Vagina (tissue), 2 donors: ENCODE results near the gene PGM1. TPM values are rescaled to one million over a fixed set of nuclear protein-coding genes. Genes with fewer than 3 reads are reported as not detected.

Experiments
- DNase-seq, 2 donors: peaks; one replicate each; pipeline ENCODE4 v3.0.0-alpha.2; 2017; ENCODE audit errors: extremely low spot score in 2 of 2
- H3K27ac ChIP-seq: fragments of 200-600 bp; sonication (generic); one replicate; pipeline ENCODE4 v1.5.1; 2019
- H3K27me3 ChIP-seq: fragments of 200-600 bp; sonication (generic); one replicate; pipeline ENCODE4 v1.5.1; 2019
- H3K36me3 ChIP-seq, 2 donors: fragments of 200-600 bp; sonication (generic); one replicate each; pipeline ENCODE4 v1.5.1; 2017 to 2019
- H3K4me1 ChIP-seq: fragments of 200-600 bp; sonication (generic); one replicate; pipeline ENCODE4 v1.5.1; 2019
- H3K4me3 ChIP-seq, 2 donors: fragments of 200-600 bp; sonication (generic); 1 replicate in 1 of 2; 2 replicates in 1 of 2; pipeline ENCODE4 v1.5.1; 2016 to 2019
- H3K9me3 ChIP-seq: fragments of 200-600 bp; sonication (generic); one replicate; pipeline ENCODE4 v1.5.1; 2019
- CTCF ChIP-seq, 3 experiments: fragments of 450-650 bp in 2 of 3; fragments of 200-600 bp in 1 of 3; sonication (generic) in 1 of 3; IDR thresholded peaks; one replicate each; pipeline ENCODE4 v1.5.1; 2017 to 2019; ENCODE audit warnings: antibody characterized with exemption in 3 of 3, mild to moderate bottlenecking in 2 of 3, moderate library complexity in 2 of 3
- POLR2A ChIP-seq, 2 donors: fragments of 450-650 bp; IDR thresholded peaks; one replicate each; pipeline ENCODE4 v1.6.1; 2017; ENCODE audit warnings: antibody characterized with exemption in 2 of 2, mild to moderate bottlenecking in 2 of 2, moderate library complexity in 2 of 2
- POLR2AphosphoS5 ChIP-seq, 2 donors: sonication (generic); formaldehyde crosslinking; IDR thresholded peaks; one replicate each; pipeline ENCODE4 v1.9.0; 2017; ENCODE audit warnings: antibody characterized with exemption in 2 of 2, mild to moderate bottlenecking in 2 of 2, low read depth in 1 of 2; ENCODE audit not compliant: insufficient read depth in 1 of 2
- intact Hi-C: fragments of 100-400 bp; cut with DNase I; formaldehyde crosslinking; loops from one replicate; pipeline ENCODE4 v1.15.1; 2023
- total RNA-seq: library from RNA; depleted of rRNA; stranded (reverse); fragments of >200 nt; gene quantifications from one replicate; pipeline ENCODE4 v1.2.3, GENCODE V29; 2016

PGM1 gene
- total RNA-seq, 1 donor from 2014 or later, result 46.4 TPM

- no peak for DNase-seq
- no peaks in the 10 kb centered on the region for H3K27me3 ChIP-seq
- peaks cover 20% of the 10 kb centered on the region for H3K4me1 ChIP-seq
- no peaks in the 10 kb centered on the region for H3K36me3 ChIP-seq
- no peak overlapping the region for H3K4me3 ChIP-seq
- TF ChIP-seq CTCF (IDR thresholded peaks at IDR 0.05), result no peak
- TF ChIP-seq POLR2AphosphoS5 (IDR thresholded peaks at IDR 0.05; ENCODE audit: insufficient read depth in 1 of 2, low read depth in 1 of 2), result no peak
- TF ChIP-seq POLR2A (IDR thresholded peaks at IDR 0.05), result no peak
- intact Hi-C loops, result no loop called here
- no peak overlapping the region for H3K27ac ChIP-seq
- no peaks in the 10 kb centered on the region for H3K9me3 ChIP-seq
Observed at GRCh38 chr1:63665410-63665809, 72.2 kb downstream of the PGM1 start.

DNA sequence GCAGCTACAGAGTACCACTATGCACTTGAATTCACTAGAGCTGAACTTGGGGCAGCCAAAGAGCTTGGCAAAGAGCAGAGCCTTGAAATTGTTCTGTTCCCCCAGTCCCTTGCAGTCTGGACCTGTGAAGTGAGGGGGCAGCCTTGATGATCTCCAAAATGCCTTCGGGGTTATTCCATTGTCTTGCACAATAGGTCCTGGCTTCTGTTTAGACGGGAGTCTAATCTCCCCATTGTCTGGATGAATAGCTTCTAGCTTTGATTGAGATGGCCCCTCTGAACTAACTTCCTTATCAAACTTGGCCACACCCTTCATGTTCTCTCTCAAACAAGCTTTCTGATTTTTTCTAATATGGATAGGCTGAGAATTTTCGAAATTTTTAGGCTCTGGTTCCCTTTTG lies 72.6 kb downstream of the PGM1 start:
- Histone ChIP-seq H3K27me3 (no peaks in the 10 kb centered on the region), H3K27ac (no peak overlapping the region), H3K4me3 (no peak overlapping the region), H3K9me3 (no peaks in the 10 kb centered on the region), H3K4me1 (peaks cover 20% of the 10 kb centered on the region), H3K36me3 (no peaks in the 10 kb centered on the region)
- intact Hi-C loops, result no loop called here
- TF ChIP-seq POLR2A (IDR thresholded peaks at IDR 0.05) (no peak), CTCF (IDR thresholded peaks at IDR 0.05) (no peak), POLR2AphosphoS5 (IDR thresholded peaks at IDR 0.05; ENCODE audit: insufficient read depth in 1 of 2, low read depth in 1 of 2) (no peak)
- DNase-seq, result no peak

DNA sequence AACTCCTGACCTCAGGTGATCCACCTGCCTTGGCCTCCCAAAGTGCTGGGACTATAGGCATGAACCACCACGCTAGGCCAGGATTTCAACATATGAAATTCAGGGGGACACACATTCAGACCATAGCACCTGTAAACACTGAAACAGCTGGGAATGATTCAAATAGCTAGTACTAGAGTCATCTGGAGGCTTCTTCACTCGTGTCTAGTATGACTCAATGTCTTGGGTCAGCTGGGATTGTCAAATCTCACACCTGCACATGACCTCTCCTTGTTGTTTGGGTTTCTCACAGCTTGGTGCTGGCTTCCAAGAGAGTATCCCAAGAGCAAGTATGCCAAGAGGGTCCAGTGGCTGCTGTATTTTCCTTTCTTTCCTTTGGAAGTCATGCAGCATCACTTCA lies 75.1 kb downstream of the PGM1 start:
- intact Hi-C loops, result no loop called here
- H3K9me3 ChIP-seq, result no peaks in the 10 kb centered on the region
- H3K4me1 ChIP-seq, result no peaks in the 10 kb centered on the region
- H3K27ac ChIP-seq, result no peak overlapping the region
- H3K4me3 ChIP-seq, result no peak overlapping the region
- no peaks in the 10 kb centered on the region for H3K36me3 ChIP-seq
- TF ChIP-seq CTCF (IDR thresholded peaks at IDR 0.05), result no peak
- TF ChIP-seq POLR2A (IDR thresholded peaks at IDR 0.05), result no peak
- TF ChIP-seq POLR2AphosphoS5 (IDR thresholded peaks at IDR 0.05; ENCODE audit: insufficient read depth in 1 of 2, low read depth in 1 of 2), result no peak
- no peak for DNase-seq
- no peaks in the 10 kb centered on the region for H3K27me3 ChIP-seq

DNA sequence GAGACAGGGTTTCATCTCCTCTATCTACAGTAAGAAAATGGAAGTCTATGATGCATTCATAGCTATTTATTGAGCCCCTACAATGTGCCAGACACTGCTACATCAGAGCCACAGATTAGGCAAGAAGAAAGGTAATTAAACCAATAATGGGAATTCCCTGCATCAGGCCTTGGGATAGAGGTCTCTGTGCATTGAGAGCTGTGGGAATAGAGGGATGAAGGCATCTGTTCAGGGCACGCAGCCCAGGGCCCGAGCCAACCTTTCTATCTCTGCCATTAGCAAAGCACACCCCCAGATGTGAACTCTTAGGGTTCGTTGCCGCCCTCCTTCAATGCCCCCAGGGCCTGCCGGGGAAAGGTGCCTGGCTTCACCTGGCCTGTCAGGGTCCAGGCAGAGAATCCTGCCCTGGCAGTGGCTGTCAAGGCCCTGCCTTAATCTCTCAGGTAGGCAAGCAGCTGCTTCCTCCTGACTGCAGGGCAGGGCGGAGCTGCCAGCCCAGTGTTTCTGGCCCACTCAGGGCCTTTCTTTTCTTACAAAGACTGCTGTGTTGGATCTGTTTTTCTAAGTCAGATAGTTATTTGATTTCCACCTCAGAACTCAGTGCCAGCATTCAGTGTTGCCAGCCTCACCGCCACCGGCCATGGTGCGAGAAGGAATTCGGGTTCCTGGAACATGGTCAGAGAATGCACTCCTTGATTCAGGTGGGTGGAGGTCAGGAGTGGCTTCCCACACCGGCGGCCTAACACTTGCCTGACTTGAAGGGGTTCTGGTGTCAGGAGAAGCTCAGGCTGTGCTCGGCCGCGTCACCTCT lies 76.1 kb downstream of the PGM1 start:
- DNase-seq, result no peak
- Histone ChIP-seq H3K27ac (no peak overlapping the region), H3K4me3 (no peak overlapping the region)

DNA sequence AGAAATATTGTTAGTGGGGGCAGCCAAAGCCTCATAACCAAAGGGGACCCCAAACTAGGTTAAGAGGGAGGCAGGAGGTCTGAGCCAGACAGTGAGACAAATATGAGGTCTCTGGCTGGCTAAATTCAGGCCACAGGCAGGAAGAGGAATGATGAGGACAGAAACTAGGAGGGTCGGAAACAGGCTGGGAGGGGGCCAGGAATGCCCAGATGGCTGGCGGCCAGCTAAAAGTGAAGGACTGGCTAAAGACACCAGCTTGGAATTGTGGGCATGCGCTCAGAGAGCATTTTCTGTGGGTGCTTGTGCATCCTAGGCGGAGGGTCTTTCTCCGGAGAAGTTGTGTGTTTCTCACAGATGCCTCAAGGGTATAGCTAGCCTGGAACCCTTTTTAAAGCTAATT lies 77.0 kb downstream of the PGM1 start:
- Histone ChIP-seq H3K4me1 (peaks cover 10% of the 10 kb centered on the region), H3K27ac (no peak overlapping the region), H3K27me3 (no peaks in the 10 kb centered on the region), H3K36me3 (no peaks in the 10 kb centered on the region), H3K9me3 (no peaks in the 10 kb centered on the region), H3K4me3 (no peak overlapping the region)
- no peak for DNase-seq
- TF ChIP-seq CTCF (IDR thresholded peaks at IDR 0.05) (no peak), POLR2A (IDR thresholded peaks at IDR 0.05) (no peak), POLR2AphosphoS5 (IDR thresholded peaks at IDR 0.05; ENCODE audit: insufficient read depth in 1 of 2, low read depth in 1 of 2) (no peak)
- intact Hi-C loops, result no loop called here

More for the DNA sequence above, 76.1 kb downstream of the PGM1 start:
- no peaks in the 10 kb centered on the region for H3K27me3 ChIP-seq
- no peaks in the 10 kb centered on the region for H3K9me3 ChIP-seq
- no peak for TF ChIP-seq POLR2A (IDR thresholded peaks at IDR 0.05)
- intact Hi-C loops, result no loop called here
- H3K36me3 ChIP-seq, result no peaks in the 10 kb centered on the region
- peaks cover 2% of the 10 kb centered on the region for H3K4me1 ChIP-seq
